ENCODE measurements around the gene PTMA. TPM values are rescaled to one million over a fixed set of nuclear protein-coding genes. Genes with fewer than 3 reads are reported as not detected.

Gene PTMA
- total and polyA plus RNA-seq, 9 of the 15 experiments (the other 6 are each of a cell fraction or from before 2014, with no cell fraction given): 429 to 2,322 (median 1,578) TPM

GRCh38 chr2:231713730-231714638, 5.7 kb downstream of the PTMA start (continued):
- TF ChIP-seq CCNT2 (IDR thresholded peaks at IDR 0.05; ENCODE audit: borderline replicate concordance, extremely low read depth, insufficient read length, low read depth, low read length) (peak; percentile 53), ZBTB17 (CRISPR knock-in tag; IDR thresholded peaks at IDR 0.05) (peak; percentile 65; the same call in 1 of the 2 replicates), CTBP1 (IDR thresholded peaks at IDR 0.05; ENCODE audit: borderline replicate concordance) (0 out of 2 replicates have a peak, but pooled peaks have one; percentile 15), ZC3H11A (IDR thresholded peaks at IDR 0.05; ENCODE audit: low read depth, low read length) (no peak)

GRCh38 chr2:231714639-231715498, 6.5 kb downstream of the PTMA start:
- H3K4me2 ChIP-seq (ENCODE audit: insufficient read depth, low read length): peak overlapping the region; percentile 61; the same call in 1 of the 2 replicates
- H3K9ac ChIP-seq (ENCODE audit: insufficient read depth in 1 of 2, low read depth in 2 of 2, low read length in 2 of 2): peak overlapping the region in 1 of 2 experiments; percentile 65; a peak in 2 of 4 replicates
- TF ChIP-seq POLR2G (IDR thresholded peaks at IDR 0.05; ENCODE audit: low read depth, low read length) (peak; percentile 74), ZBTB7A (IDR thresholded peaks at IDR 0.05; ENCODE audit: borderline replicate concordance, control insufficient read depth, low read depth, low read length) (peak; percentile 60; the same call in 1 of the 2 replicates), MXI1 (IDR thresholded peaks at IDR 0.05; ENCODE audit: low read depth, low read length) (no peak), MTF1 (CRISPR knock-in tag; IDR thresholded peaks at IDR 0.05; ENCODE audit: borderline replicate concordance) (no peak), ZSCAN32 (CRISPR knock-in tag; IDR thresholded peaks at IDR 0.05) (no peak), LCOR (CRISPR knock-in tag; IDR thresholded peaks at IDR 0.05) (peak; percentile 28; the same call in 1 of the 2 replicates), SP1 (CRISPR knock-in tag; IDR thresholded peaks at IDR 0.05) (no peak), HNRNPUL1 (IDR thresholded peaks at IDR 0.05; ENCODE audit: low read length) (no peak), THRB (CRISPR knock-in tag; conservative IDR thresholded peaks at IDR 0.05) (no peak), CC2D1A (IDR thresholded peaks at IDR 0.05) (0 out of 2 replicates have a peak, but pooled peaks have one; percentile 53), HES1 (IDR thresholded peaks at IDR 0.05; ENCODE audit: low read depth) (no peak)

More at GRCh38 chr2:231714639-231715498, 6.5 kb downstream of the PTMA start:
- DNase-seq (ENCODE audit: extremely low read depth in 1 of 4, low spot score in 3 of 4): peak; percentile 49 to 82 (median 56)
- peak; percentile 85 for FAIRE-seq
- ChIA-PET POLR2A (interaction anchor here (0.5 to 1.9 kb wide), 15 partner anchors 10 to 343 kb away, joined by 3 to 9 read pairs (median 4); no protein-coding TSS in a partner anchor), CTCF (ENCODE audit: low intra/inter-chr PET ratio) (interaction anchor here (0.6 to 4.1 kb wide), 5 partner anchors 38 to 152 kb away, joined by 3 to 45 read pairs (median 3); no protein-coding TSS in a partner anchor)
- Histone ChIP-seq H2AFZ (ENCODE audit: low read depth, low read length) (0 out of 2 replicates have a peak overlapping the region, but pooled peaks have one; percentile 28), H3K36me3 (ENCODE audit: control insufficient read depth, insufficient read depth, low read length) (peaks cover 28% of the 10 kb centered on the region), H3K4me3 (no peak overlapping the region), H4K20me1 (replicated peaks; ENCODE audit: control insufficient read depth, insufficient read depth, low read length) (peaks cover 39% of the 10 kb centered on the region), H3K27ac (ENCODE audit: extremely low read depth, low read depth, low read length) (peak overlapping the region; percentile 66), H3K9me1 (ENCODE audit: control insufficient read depth, insufficient read depth, low read length) (peaks cover 7% of the 10 kb centered on the region), H3K79me2 (ENCODE audit: control insufficient read depth, insufficient read depth, low read length) (peaks cover 30% of the 10 kb centered on the region), H3K9me3 (replicated peaks; ENCODE audit: control insufficient read depth, insufficient read depth, low read depth, low read length) (no peaks in the 10 kb centered on the region), H3K4me1 (replicated peaks in 1 of 2; ENCODE audit: control insufficient read depth in 2 of 2, insufficient read depth in 2 of 2, low read length in 2 of 2) (peaks cover 32 to 56% of the 10 kb centered on the region in 2 experiments; a peak in 4 of 5 replicates), H3K27me3 (ENCODE audit: control insufficient read depth in 2 of 2, insufficient read depth in 2 of 2, low read length in 2 of 2) (no peaks in the 10 kb centered on the region)
- WGBS (ENCODE audit: insufficient coverage, low coverage, missing lambda C conversion rate): 49% methylated on average over 11 of the region's 17 CpGs
- in situ Hi-C loops (cut with MboI) (loop anchor here (5.0 kb wide), 2 partner anchors 38 to 108 kb away; no protein-coding TSS in a partner anchor), intact Hi-C loops (cut with micrococcal nuclease) (loop anchor here (1.0 kb wide), 3 partner anchors 38 to 152 kb away; no protein-coding TSS in a partner anchor)
- peak; percentile 58 for ATAC-seq
- no TSS peak for BruUV-seq (replicated peaks)

Data from K562 (cell line).